SK-N-SH (cell line): Measurements from ENCODE around the gene HOXA4. TPM values are rescaled to one million over a fixed set of nuclear protein-coding genes. Genes with fewer than 3 reads are reported as not detected.

Experiments used
- CTCF ChIA-PET: fragments of 300-600, 350-600 bp; formaldehyde crosslinking; extraction: SDS; loops from one replicate; lab custom pipeline; 2021; lab: Yijun Ruan, JAX
- POLR2A ChIA-PET: fragments of 350-600 bp; sonication (Branson Sonifier 250); formaldehyde crosslinking; extraction: SDS; loops from one replicate; lab custom pipeline; 2020; ENCODE audit warnings: antibody characterized with exemption, inconsistent platforms; lab: Yijun Ruan, JAX
- DNase-seq: peaks from one replicate; pipeline ENCODE4 v3.0.0; 2012
- H2AFZ ChIP-seq: fragments of 200-600 bp; sonication (generic); 2 replicates; pipeline ENCODE4 v1.8.1; 2016; ENCODE audit warnings: antibody characterized with exemption, mild to moderate bottlenecking, low read depth
- H3F3A ChIP-seq: fragments of 200-600 bp; sonication (generic); replicated peaks from 2 replicates; pipeline ENCODE3; 2016; ENCODE audit warnings: antibody characterized with exemption, mild to moderate bottlenecking; ENCODE audit not compliant: insufficient read depth
- H3K27ac ChIP-seq, 2 experiments: fragments of 200-500 bp in 1 of 2; fragments of 200-600 bp in 1 of 2; sonication (Bioruptor generic) in 1 of 2; sonication (generic), shearing (Covaris generic) in 1 of 2; 2 replicates each; pipeline versions ENCODE4 v1.5.1 to v1.6.1; 2014 to 2016; ENCODE audit warnings: low read depth in 2 of 2, inconsistent platforms in 1 of 2, low read length in 1 of 2, mild to moderate bottlenecking in 1 of 2, mixed read lengths in 1 of 2
- H3K27me3 ChIP-seq: fragments of 200-600 bp; sonication (generic), shearing (Covaris generic); 2 replicates; pipeline ENCODE4 v1.6.1; 2016; ENCODE audit warnings: mixed run types; ENCODE audit not compliant: insufficient read depth
- H3K36me3 ChIP-seq, 2 experiments: fragments of 200-500 bp in 1 of 2; fragments of 200-600 bp in 1 of 2; sonication (Bioruptor generic) in 1 of 2; sonication (generic) in 1 of 2; replicated peaks in 1 of 2; 2 replicates each; pipeline versions ENCODE3 to v1.5.1; 2014 to 2016; ENCODE audit warnings: low read length in 1 of 2, mild to moderate bottlenecking in 1 of 2; ENCODE audit not compliant: insufficient read depth in 2 of 2, control insufficient read depth in 1 of 2
- H3K4me1 ChIP-seq, 2 experiments: fragments of 200-500 bp in 1 of 2; fragments of 200-600 bp in 1 of 2; sonication (Bioruptor generic) in 1 of 2; sonication (generic), shearing (Covaris generic) in 1 of 2; 2 replicates each; pipeline versions ENCODE4 v1.5.1 to v1.6.1; 2014 to 2016; ENCODE audit warnings: low read depth in 1 of 2, low read length in 1 of 2, mixed run types in 1 of 2; ENCODE audit not compliant: insufficient read depth in 2 of 2, control insufficient read depth in 1 of 2
- H3K4me2 ChIP-seq: fragments of 200-600 bp; sonication (generic), shearing (Covaris generic); 2 replicates; pipeline ENCODE4 v1.6.1; 2017; ENCODE audit warnings: mixed run types
- H3K4me3 ChIP-seq, 2 experiments: fragments of 200-500 bp in 1 of 2; fragments of 200-600 bp in 1 of 2; sonication (Bioruptor generic) in 1 of 2; sonication (generic), shearing (Covaris generic) in 1 of 2; 2 replicates each; pipeline versions ENCODE4 v1.5.1 to v1.8.1; 2014 to 2016; ENCODE audit warnings: low read depth in 2 of 2, inconsistent platforms in 1 of 2, low read length in 1 of 2, mild to moderate bottlenecking in 1 of 2, mixed read lengths in 1 of 2, moderate library complexity in 1 of 2
- H3K79me2 ChIP-seq: fragments of 200-600 bp; sonication (generic); 2 replicates; pipeline ENCODE4 v1.8.1; 2017; ENCODE audit warnings: mild to moderate bottlenecking; ENCODE audit not compliant: insufficient read depth
- H3K9ac ChIP-seq: fragments of 200-600 bp; sonication (generic); 2 replicates; pipeline ENCODE4 v1.6.1; 2017; ENCODE audit warnings: mixed run types
- H3K9me2 ChIP-seq: fragments of 200-600 bp; sonication (generic); 2 replicates; pipeline ENCODE4 v1.6.1; 2017; ENCODE audit warnings: mixed run types
- H3K9me3 ChIP-seq: fragments of 200-600 bp; sonication (generic); 2 replicates; pipeline ENCODE4 v1.6.1; 2017; ENCODE audit warnings: mixed run types, mild to moderate bottlenecking, moderate library complexity
- H4K20me1 ChIP-seq: fragments of 200-600 bp; sonication (generic); 2 replicates; pipeline ENCODE4 v1.6.1; 2017; ENCODE audit warnings: mild to moderate bottlenecking, mixed run types; ENCODE audit not compliant: insufficient read depth
- CHD2 ChIP-seq: fragments of 150-350 bp; IDR thresholded peaks from 2 replicates; pipeline ENCODE4 v1.6.1; 2018; ENCODE audit warnings: low read length; ENCODE audit not compliant: partially characterized antibody
- EZH2phosphoT487 ChIP-seq: fragments of 200-600 bp; sonication (generic); IDR thresholded peaks from 2 replicates; pipeline ENCODE4 v1.6.1; 2017; ENCODE audit warnings: low read depth, mixed run types, mild to moderate bottlenecking, antibody characterized with exemption, moderate library complexity, borderline replicate concordance
- FOXM1 ChIP-seq: IDR thresholded peaks from 2 replicates; pipeline ENCODE4 v1.4.0; 2012; ENCODE audit warnings: low read depth, mild to moderate bottlenecking
- GABPA ChIP-seq: IDR thresholded peaks from 2 replicates; pipeline ENCODE4 v1.4.0; 2012; ENCODE audit warnings: low read depth, mild to moderate bottlenecking
- GATA2 ChIP-seq: sonication (generic); formaldehyde crosslinking; IDR thresholded peaks from 2 replicates; pipeline ENCODE4 v1.5.0; 2020; ENCODE audit warnings: mild to moderate bottlenecking, missing genetic modification reagents
- MXI1 ChIP-seq: IDR thresholded peaks from 2 replicates; pipeline ENCODE4 v1.6.1; 2012; ENCODE audit warnings: mild to moderate bottlenecking, low read depth, low read length, improper control_type of control experiment
- NRF1 ChIP-seq: IDR thresholded peaks from 2 replicates; pipeline ENCODE4 v1.6.1; 2012; ENCODE audit warnings: low read depth, mild to moderate bottlenecking, low read length
- RCOR1 ChIP-seq: fragments of 150-350 bp; IDR thresholded peaks from 2 replicates; pipeline ENCODE4 v1.6.1; 2017; ENCODE audit warnings: antibody characterized with exemption, low read length
- REST ChIP-seq: IDR thresholded peaks from 2 replicates; pipeline ENCODE4 v1.6.1; 2012; ENCODE audit warnings: mild to moderate bottlenecking, low read depth, low read length, moderate library complexity
- SIN3A ChIP-seq: IDR thresholded peaks from 2 replicates; pipeline ENCODE4 v1.6.1; 2012; ENCODE audit warnings: low read depth, mild to moderate bottlenecking, low read length, moderate library complexity, borderline replicate concordance
- TAF1 ChIP-seq: IDR thresholded peaks from 2 replicates; pipeline ENCODE4 v1.6.1; 2012; ENCODE audit warnings: low read depth, mild to moderate bottlenecking, low read length, moderate library complexity, borderline replicate concordance
- YY1 ChIP-seq: IDR thresholded peaks from 2 replicates; pipeline ENCODE4 v1.4.0; 2012; ENCODE audit warnings: low read depth, mild to moderate bottlenecking
- WGBS: methylation state at CpG from one replicate; pipeline ENCODE4 v1.1.6; 2017; ENCODE audit warnings: low lambda C conversion rate; 5-methylcytosine and 5-hydroxymethylcytosine counted together
- polyA plus RNA-seq, 3 experiments: library from polyadenylated mRNA; depleted of rRNA; stranded (reverse); fragments of >200 nt; gene quantifications; 2 replicates each; pipeline ENCODE4 v1.2.3, GENCODE V29; 2012
- TF ChIP-seq, protein P1 (sequence below): IDR thresholded peaks from 2 replicates; pipeline ENCODE4 v1.4.0; 2012; ENCODE audit warnings: low read depth, borderline replicate concordance
- TF ChIP-seq, protein P2 (sequence below): IDR thresholded peaks from 2 replicates; pipeline ENCODE4 v1.4.0; 2012; ENCODE audit warnings: low read depth
- TF ChIP-seq, protein P3 (sequence below): IDR thresholded peaks from 2 replicates; pipeline ENCODE4; 2012

Gene HOXA4
- polyA plus RNA-seq, 1 of the 3 experiments (the other 2 are of a cell fraction), result not detected

GRCh38 chr7:27111042-27111750, 19.4 kb downstream of the HOXA4 start:
- H3K27ac ChIP-seq, result no peak overlapping the region
- H3K4me2 ChIP-seq, result no peak overlapping the region
- no peaks in the 10 kb centered on the region for H3K9me3 ChIP-seq
- no peaks in the 10 kb centered on the region for H4K20me1 ChIP-seq
- no peaks in the 10 kb centered on the region; a peak in 1 of 4 replicates for H3K4me1 ChIP-seq
- H3K79me2 ChIP-seq, result no peaks in the 10 kb centered on the region
- WGBS, result 1% methylated on average over 6 of the region's 6 CpGs
- no peak overlapping the region for H2AFZ ChIP-seq
- TF ChIP-seq FOXM1, result no peak
- TF ChIP-seq, protein P1, sequence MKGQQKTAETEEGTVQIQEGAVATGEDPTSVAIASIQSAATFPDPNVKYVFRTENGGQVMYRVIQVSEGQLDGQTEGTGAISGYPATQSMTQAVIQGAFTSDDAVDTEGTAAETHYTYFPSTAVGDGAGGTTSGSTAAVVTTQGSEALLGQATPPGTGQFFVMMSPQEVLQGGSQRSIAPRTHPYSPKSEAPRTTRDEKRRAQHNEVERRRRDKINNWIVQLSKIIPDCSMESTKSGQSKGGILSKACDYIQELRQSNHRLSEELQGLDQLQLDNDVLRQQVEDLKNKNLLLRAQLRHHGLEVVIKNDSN, result no peak
- TF ChIP-seq RCOR1, result no peak
- no peak for TF ChIP-seq TAF1
- TF ChIP-seq EZH2phosphoT487, result no peak
- TF ChIP-seq REST, result no peak
- no peak for TF ChIP-seq CHD2
- no peak for TF ChIP-seq GATA2 (CRISPR knock-in tag)
- TF ChIP-seq MXI1, result no peak
- no peak for TF ChIP-seq GABPA
- TF ChIP-seq, protein P2, sequence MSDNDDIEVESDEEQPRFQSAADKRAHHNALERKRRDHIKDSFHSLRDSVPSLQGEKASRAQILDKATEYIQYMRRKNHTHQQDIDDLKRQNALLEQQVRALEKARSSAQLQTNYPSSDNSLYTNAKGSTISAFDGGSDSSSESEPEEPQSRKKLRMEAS, result no peak
- TF ChIP-seq, protein P3, sequence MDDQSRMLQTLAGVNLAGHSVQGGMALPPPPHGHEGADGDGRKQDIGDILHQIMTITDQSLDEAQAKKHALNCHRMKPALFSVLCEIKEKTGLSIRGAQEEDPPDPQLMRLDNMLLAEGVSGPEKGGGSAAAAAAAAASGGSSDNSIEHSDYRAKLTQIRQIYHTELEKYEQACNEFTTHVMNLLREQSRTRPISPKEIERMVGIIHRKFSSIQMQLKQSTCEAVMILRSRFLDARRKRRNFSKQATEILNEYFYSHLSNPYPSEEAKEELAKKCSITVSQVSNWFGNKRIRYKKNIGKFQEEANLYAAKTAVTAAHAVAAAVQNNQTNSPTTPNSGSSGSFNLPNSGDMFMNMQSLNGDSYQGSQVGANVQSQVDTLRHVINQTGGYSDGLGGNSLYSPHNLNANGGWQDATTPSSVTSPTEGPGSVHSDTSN, result no peak
- no peak for TF ChIP-seq YY1
- no peak for TF ChIP-seq SIN3A
- TF ChIP-seq NRF1, result no peak
- ChIA-PET CTCF (interaction anchor here (0.7 to 1.7 kb wide), 3 partner anchors 14 to 741 kb away, joined by 3 to 4 read pairs (median 4); no protein-coding TSS in a partner anchor), POLR2A (no interaction called here)
- DNase-seq, result no peak
- H3K4me3 ChIP-seq, result no peak overlapping the region
- no peaks in the 10 kb centered on the region for H3K9me2 ChIP-seq
- H3K27me3 ChIP-seq, result peaks cover 94% of the 10 kb centered on the region
- H3F3A ChIP-seq, result peaks cover 5% of the 10 kb centered on the region
- H3K36me3 ChIP-seq, result no peaks in the 10 kb centered on the region
- H3K9ac ChIP-seq, result no peak overlapping the region
